ENCODE data around the gene SLFN12L. TPM values are rescaled to one million over a fixed set of nuclear protein-coding genes. Genes with fewer than 3 reads are reported as not detected.

The SLFN12L gene
- total and polyA plus RNA-seq, 2 experiments from 2014 or later: not detected

DNA sequence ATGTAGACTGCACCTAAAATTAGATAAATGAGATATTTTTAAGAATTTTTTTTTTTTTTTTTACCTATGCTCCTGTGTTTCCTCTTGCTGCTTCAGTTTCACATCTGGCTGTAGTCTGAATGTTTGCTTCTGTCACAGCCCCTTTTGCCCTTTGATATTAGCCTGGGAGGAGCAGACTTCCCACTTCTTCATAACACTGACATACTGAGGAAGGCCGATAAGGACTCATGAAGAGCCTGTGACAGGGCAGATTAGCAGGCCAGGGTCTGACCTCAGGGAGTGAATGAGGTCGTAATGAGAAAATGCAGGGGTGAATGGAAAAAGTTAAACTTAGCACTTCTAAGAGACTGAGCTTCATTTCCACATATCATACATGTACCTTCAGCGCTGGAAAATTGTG is 23.2 kb upstream of the SLFN12L start, which contains the start of gene SLFN14:
Gene SLFN14 (minus strand): TSS at position 117 of the 400 bp plus-strand sequence. CDS start 2,757 bp downstream, outside the sequence.
- peaks cover 39% of the 10 kb centered on the region for H3K27me3 ChIP-seq

DNA sequence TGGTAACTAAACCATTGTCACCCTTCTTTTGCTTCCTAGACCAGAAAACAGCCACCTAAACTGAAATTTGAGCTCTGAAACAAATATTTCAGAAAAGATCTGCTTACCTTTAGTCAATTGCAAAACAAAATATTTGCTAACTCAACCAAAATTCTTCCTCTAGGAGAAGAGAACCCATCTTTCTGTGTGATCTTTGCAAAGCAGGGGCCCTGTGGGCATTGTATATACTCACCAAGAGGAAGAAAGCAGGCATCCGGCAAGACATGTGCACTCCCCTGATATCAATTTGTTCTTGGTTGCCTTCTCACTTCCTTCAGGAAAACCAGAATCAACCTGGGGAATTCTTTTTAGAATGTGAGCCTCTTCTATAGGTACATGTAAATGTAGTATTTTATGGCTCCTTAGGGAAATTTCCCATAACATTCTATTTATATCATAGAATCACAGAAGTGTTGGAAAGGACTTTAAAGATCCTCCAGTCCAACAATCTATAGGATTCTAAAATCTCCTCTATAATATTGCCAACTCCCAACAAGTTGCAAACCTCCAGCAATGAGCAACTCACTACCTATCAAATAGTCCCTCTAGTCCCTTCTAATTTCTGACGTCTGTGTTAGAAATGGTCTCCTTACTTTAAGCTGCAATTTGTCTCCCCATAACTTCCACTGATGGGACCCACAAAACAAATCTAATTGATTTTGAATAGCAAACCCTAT is 22.2 kb upstream of the SLFN12L start:
- Histone ChIP-seq H3K4me3 (no peak overlapping the region), H3K36me3 (no peaks in the 10 kb centered on the region), H3K27me3 (peaks cover 29% of the 10 kb centered on the region), H3K4me1 (ENCODE audit: low read depth) (peaks cover 6% of the 10 kb centered on the region), H3K9me3 (ENCODE audit: low read depth) (no peaks in the 10 kb centered on the region), H3K27ac (no peak overlapping the region)
- DNase-seq (ENCODE audit: low read depth in 1 of 2, low spot score in 1 of 2): no peak
- TF ChIP-seq, protein P1, sequence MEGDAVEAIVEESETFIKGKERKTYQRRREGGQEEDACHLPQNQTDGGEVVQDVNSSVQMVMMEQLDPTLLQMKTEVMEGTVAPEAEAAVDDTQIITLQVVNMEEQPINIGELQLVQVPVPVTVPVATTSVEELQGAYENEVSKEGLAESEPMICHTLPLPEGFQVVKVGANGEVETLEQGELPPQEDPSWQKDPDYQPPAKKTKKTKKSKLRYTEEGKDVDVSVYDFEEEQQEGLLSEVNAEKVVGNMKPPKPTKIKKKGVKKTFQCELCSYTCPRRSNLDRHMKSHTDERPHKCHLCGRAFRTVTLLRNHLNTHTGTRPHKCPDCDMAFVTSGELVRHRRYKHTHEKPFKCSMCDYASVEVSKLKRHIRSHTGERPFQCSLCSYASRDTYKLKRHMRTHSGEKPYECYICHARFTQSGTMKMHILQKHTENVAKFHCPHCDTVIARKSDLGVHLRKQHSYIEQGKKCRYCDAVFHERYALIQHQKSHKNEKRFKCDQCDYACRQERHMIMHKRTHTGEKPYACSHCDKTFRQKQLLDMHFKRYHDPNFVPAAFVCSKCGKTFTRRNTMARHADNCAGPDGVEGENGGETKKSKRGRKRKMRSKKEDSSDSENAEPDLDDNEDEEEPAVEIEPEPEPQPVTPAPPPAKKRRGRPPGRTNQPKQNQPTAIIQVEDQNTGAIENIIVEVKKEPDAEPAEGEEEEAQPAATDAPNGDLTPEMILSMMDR (IDR thresholded peaks at IDR 0.05; ENCODE audit: low read depth, low read length): no peak

More for the DNA sequence above, 23.2 kb upstream of the SLFN12L start, which contains the start of gene SLFN14:
- DNase-seq (ENCODE audit: low read depth in 1 of 2, low spot score in 1 of 2): peak in 1 of 2 donors; percentile 73
- TF ChIP-seq, protein P1 (IDR thresholded peaks at IDR 0.05; ENCODE audit: low read depth, low read length): no peak
- Histone ChIP-seq H3K9me3 (ENCODE audit: low read depth) (no peaks in the 10 kb centered on the region), H3K36me3 (no peaks in the 10 kb centered on the region), H3K4me3 (no peak within 1 kb of the TSS), H3K4me1 (ENCODE audit: low read depth) (peaks cover 6% of the 10 kb centered on the region), H3K27ac (peak within 1 kb of the TSS; percentile 10)

DNA sequence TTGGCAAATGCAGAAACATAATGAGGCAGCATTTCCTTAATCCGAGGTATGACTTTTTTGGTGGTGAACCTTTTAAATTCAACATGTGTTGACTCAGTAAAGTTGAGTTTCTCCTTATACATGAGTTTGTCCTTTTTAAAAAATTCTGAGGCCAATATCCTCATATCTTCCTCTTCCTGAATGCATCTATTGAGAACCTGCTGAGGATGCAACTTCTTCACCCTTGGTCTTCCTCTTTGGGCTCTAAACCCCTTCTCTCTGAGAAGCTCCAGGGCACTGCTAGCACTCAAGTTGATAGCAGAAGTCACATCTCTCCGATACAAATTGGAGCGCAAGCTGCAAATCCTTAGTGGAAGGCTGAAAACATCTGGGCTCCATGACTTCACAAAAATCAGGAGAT is 19.9 kb upstream of the SLFN12L start:
- Histone ChIP-seq H3K4me3 (no peak overlapping the region), H3K27ac (no peak overlapping the region), H3K9me3 (ENCODE audit: low read depth) (no peaks in the 10 kb centered on the region), H3K36me3 (no peaks in the 10 kb centered on the region), H3K4me1 (ENCODE audit: low read depth) (peaks cover 6% of the 10 kb centered on the region), H3K27me3 (peaks cover 15% of the 10 kb centered on the region)
- TF ChIP-seq, protein P1 (IDR thresholded peaks at IDR 0.05; ENCODE audit: low read depth, low read length): no peak
- DNase-seq (ENCODE audit: low read depth in 1 of 2, low spot score in 1 of 2): no peak

DNA sequence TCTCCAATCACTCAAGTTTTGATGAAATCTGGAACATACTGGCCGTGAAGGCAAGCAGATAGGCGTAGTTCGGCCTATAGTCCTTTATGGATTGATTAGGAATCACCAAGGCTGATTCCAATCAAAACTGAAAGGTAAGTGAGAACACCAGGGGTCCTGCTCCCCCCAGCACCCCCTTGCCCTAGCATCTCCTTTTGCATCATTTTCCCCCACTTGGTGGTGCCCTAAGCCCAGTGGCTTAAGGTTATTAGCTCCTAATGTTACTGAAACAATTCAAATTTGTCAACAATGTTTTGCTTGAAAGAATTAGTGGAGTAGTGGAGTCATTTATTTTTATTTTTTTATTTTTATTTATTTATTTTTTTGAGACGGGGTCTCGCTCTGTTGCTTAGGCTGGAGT is 18.2 kb upstream of the SLFN12L start:
- DNase-seq (ENCODE audit: low read depth in 1 of 2, low spot score in 1 of 2): no peak
- H3K27me3 ChIP-seq: peaks cover 15% of the 10 kb centered on the region
- no peak overlapping the region for H3K27ac ChIP-seq
- TF ChIP-seq, protein P1 (IDR thresholded peaks at IDR 0.05; ENCODE audit: low read depth, low read length): peak; percentile 17
- H3K36me3 ChIP-seq: no peaks in the 10 kb centered on the region
- H3K4me3 ChIP-seq: no peak overlapping the region
- H3K9me3 ChIP-seq (ENCODE audit: low read depth): no peaks in the 10 kb centered on the region
- H3K4me1 ChIP-seq (ENCODE audit: low read depth): peaks cover 6% of the 10 kb centered on the region

DNA sequence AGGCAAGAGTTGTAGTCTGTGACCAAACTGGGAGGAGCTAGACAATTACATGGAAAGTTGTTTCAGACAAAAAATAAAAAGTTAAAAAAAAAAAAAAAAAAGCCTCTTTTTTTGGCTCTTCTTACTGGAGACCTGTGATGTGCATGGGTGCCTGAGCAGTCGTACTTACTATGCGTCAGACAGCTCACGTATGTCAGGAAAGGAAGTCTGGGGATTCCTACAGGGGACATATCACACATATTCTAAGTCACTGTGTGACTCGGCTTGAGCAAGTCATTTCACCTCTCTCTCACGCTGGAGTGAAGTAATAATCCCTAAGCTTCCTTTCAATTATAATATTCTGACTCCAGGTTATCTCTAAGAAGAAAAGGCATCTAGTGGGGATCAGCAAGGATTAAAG is 17.2 kb upstream of the SLFN12L start:
- Histone ChIP-seq H3K36me3 (no peaks in the 10 kb centered on the region), H3K9me3 (ENCODE audit: low read depth) (no peaks in the 10 kb centered on the region), H3K4me1 (ENCODE audit: low read depth) (no peaks in the 10 kb centered on the region), H3K4me3 (no peak overlapping the region), H3K27me3 (peaks cover 22% of the 10 kb centered on the region), H3K27ac (no peak overlapping the region)
- TF ChIP-seq, protein P1 (IDR thresholded peaks at IDR 0.05; ENCODE audit: low read depth, low read length): no peak
- DNase-seq (ENCODE audit: low read depth in 1 of 2, low spot score in 1 of 2): no peak

All from cardiac muscle cell (in vitro differentiated cells and primary cell).